H9 (cell line): ENCODE data around the gene TSHZ1. TPM values are rescaled to one million over a fixed set of nuclear protein-coding genes. Genes with fewer than 3 reads are reported as not detected.

Experiments used
- DNase-seq: peaks from one replicate; pipeline ENCODE4 v3.0.0-alpha.2; 2017
- H2AFZ ChIP-seq: one replicate; pipeline ENCODE4 v1.6.1; 2013; ENCODE audit warnings: mild to moderate bottlenecking, low read length, control low read depth, moderate library complexity
- H2AK5ac ChIP-seq: 2 replicates; pipeline ENCODE4 v1.6.1; 2013; ENCODE audit warnings: low read length, control low read depth, mixed read lengths; ENCODE audit not compliant: insufficient read length
- H2BK120ac ChIP-seq: one replicate; pipeline ENCODE4 v1.6.1; 2013; ENCODE audit warnings: low read depth, mild to moderate bottlenecking, low read length, control low read depth, inconsistent platforms; ENCODE audit not compliant: poor library complexity, severe bottlenecking
- H2BK12ac ChIP-seq: 2 replicates; pipeline ENCODE4 v1.6.1; 2013; ENCODE audit warnings: low read length, control low read depth, mixed read lengths, low read depth; ENCODE audit not compliant: insufficient read length
- H2BK15ac ChIP-seq: 2 replicates; pipeline ENCODE4 v1.6.1; 2013; ENCODE audit warnings: low read depth, low read length, control low read depth
- H2BK20ac ChIP-seq: one replicate; pipeline ENCODE4 v1.6.1; 2013; ENCODE audit warnings: low read depth, mild to moderate bottlenecking, low read length, control low read depth, inconsistent platforms; ENCODE audit not compliant: poor library complexity, severe bottlenecking
- H2BK5ac ChIP-seq: 2 replicates; pipeline ENCODE4 v1.6.1; 2013; ENCODE audit warnings: low read length, control low read depth, mixed read lengths; ENCODE audit not compliant: insufficient read length
- H3K14ac ChIP-seq: 2 replicates; pipeline ENCODE4 v1.6.1; 2013; ENCODE audit warnings: low read length, control low read depth; ENCODE audit not compliant: insufficient read depth
- H3K18ac ChIP-seq: 2 replicates; pipeline ENCODE4 v1.6.1; 2013; ENCODE audit warnings: low read depth, mild to moderate bottlenecking, mixed read lengths, low read length, control low read depth; ENCODE audit not compliant: insufficient read length
- H3K23ac ChIP-seq: 2 replicates; pipeline ENCODE4 v1.6.1; 2013; ENCODE audit warnings: low read length, control low read depth, mixed read lengths, low read depth; ENCODE audit not compliant: insufficient read length
- H3K23me2 ChIP-seq: 2 replicates; pipeline ENCODE4 v1.6.1; 2013; ENCODE audit warnings: low read depth, mild to moderate bottlenecking, mixed read lengths, low read length, control low read depth; ENCODE audit not compliant: insufficient read length, poor library complexity, severe bottlenecking
- H3K27ac ChIP-seq: 2 replicates; pipeline ENCODE4 v1.5.1; 2013; ENCODE audit warnings: low read length, control low read depth, mixed read lengths, low read depth; ENCODE audit not compliant: insufficient read length
- H3K27me3 ChIP-seq: 2 replicates; pipeline ENCODE4 v1.6.1; 2013; ENCODE audit warnings: low read length, control low read depth, inconsistent platforms; ENCODE audit not compliant: insufficient read depth
- H3K4ac ChIP-seq: 2 replicates; pipeline ENCODE4 v1.6.1; 2013; ENCODE audit warnings: low read depth, mild to moderate bottlenecking, control low read depth, inconsistent platforms, low read length, moderate library complexity
- H3K4me1 ChIP-seq: 2 replicates; pipeline ENCODE4 v1.6.1; 2013; ENCODE audit warnings: low read length, control low read depth, inconsistent platforms; ENCODE audit not compliant: insufficient read depth
- H3K4me2 ChIP-seq: 2 replicates; pipeline ENCODE4 v1.6.1; 2013; ENCODE audit warnings: low read length, control low read depth, mixed read lengths; ENCODE audit not compliant: insufficient read length, insufficient read depth
- H3K56ac ChIP-seq: 2 replicates; pipeline ENCODE4 v1.6.1; 2013; ENCODE audit warnings: low read depth, mild to moderate bottlenecking, mixed read lengths, low read length, control low read depth; ENCODE audit not compliant: insufficient read length
- H3K79me1 ChIP-seq: 2 replicates; pipeline ENCODE4 v1.6.1; 2013; ENCODE audit warnings: low read depth, mild to moderate bottlenecking, moderate library complexity, low read length, control low read depth, inconsistent platforms; ENCODE audit not compliant: insufficient read depth, poor library complexity, severe bottlenecking
- H3K79me2 ChIP-seq: 2 replicates; pipeline ENCODE4 v1.6.1; 2013; ENCODE audit warnings: low read length, control low read depth, inconsistent platforms; ENCODE audit not compliant: insufficient read depth
- H3K9ac ChIP-seq: 2 replicates; pipeline ENCODE4 v1.6.1; 2013; ENCODE audit warnings: low read length, control low read depth, mixed read lengths; ENCODE audit not compliant: insufficient read length; ENCODE audit errors: extremely low read depth
- H3K9me3 ChIP-seq: one replicate; pipeline ENCODE4 v1.6.1; 2013; ENCODE audit warnings: low read depth, low read length, inconsistent platforms; ENCODE audit not compliant: control insufficient read depth
- H3T11ph ChIP-seq: one replicate; pipeline ENCODE4 v1.6.1; 2013; ENCODE audit warnings: mild to moderate bottlenecking, low read length, control low read depth, inconsistent platforms
- H4K20me1 ChIP-seq: one replicate; pipeline ENCODE4 v1.6.1; 2013; ENCODE audit not compliant: control insufficient read depth, insufficient read length, insufficient read depth
- H4K5ac ChIP-seq: 2 replicates; pipeline ENCODE4 v1.6.1; 2013; ENCODE audit warnings: low read depth, mild to moderate bottlenecking, mixed read lengths, low read length, control low read depth; ENCODE audit not compliant: insufficient read length
- H4K8ac ChIP-seq: replicated peaks from 2 replicates; pipeline ENCODE4 v1.6.1; 2013; ENCODE audit warnings: low read length, control low read depth, mixed read lengths, low read depth; ENCODE audit not compliant: insufficient read length
- H4K91ac ChIP-seq: 2 replicates; pipeline ENCODE4 v1.6.1; 2013; ENCODE audit warnings: low read depth, mild to moderate bottlenecking, moderate library complexity, mixed read lengths, low read length, control low read depth; ENCODE audit not compliant: insufficient read length
- H3K27ac Mint-ChIP-seq, 3 experiments: 2 replicates in 2 of 3; 3 replicates in 1 of 3; pipeline ENCODE4 v1.8.0; 2020 to 2021; ENCODE audit warnings: mixed read lengths in 3 of 3, mild to moderate bottlenecking in 1 of 3, moderate library complexity in 1 of 3
- H3K27me3 Mint-ChIP-seq: 2 replicates; pipeline ENCODE4 v1.8.0; 2021; ENCODE audit warnings: low read depth, mild to moderate bottlenecking, moderate library complexity, mixed read lengths
- H3K36me3 Mint-ChIP-seq, 3 experiments: 2 replicates in 2 of 3; 3 replicates in 1 of 3; pipeline ENCODE4 v1.8.0; 2020 to 2021; ENCODE audit warnings: low read depth in 3 of 3, mixed read lengths in 3 of 3; ENCODE audit not compliant: insufficient read depth in 1 of 3
- H3K4me1 Mint-ChIP-seq, 2 experiments: 2 replicates each; pipeline ENCODE4 v1.8.0; 2020; ENCODE audit warnings: mixed read lengths in 2 of 2
- H3K4me3 Mint-ChIP-seq, 2 experiments: 2 replicates in 1 of 2; 3 replicates in 1 of 2; pipeline ENCODE4 v1.8.0; 2020 to 2021; ENCODE audit warnings: mild to moderate bottlenecking in 2 of 2, mixed read lengths in 2 of 2, moderate library complexity in 1 of 2
- H3K9me3 Mint-ChIP-seq, 2 experiments: 2 replicates in 1 of 2; 3 replicates in 1 of 2; pipeline ENCODE4 v1.8.0; 2020; ENCODE audit warnings: mild to moderate bottlenecking in 2 of 2, mixed read lengths in 2 of 2, moderate library complexity in 1 of 2
- CTCF ChIP-seq: fragments of 200-600 bp; sonication (generic); conservative IDR thresholded peaks from 3 replicates; pipeline ENCODE4 v1.8.0; 2021; ENCODE audit warnings: antibody characterized with exemption, mild to moderate bottlenecking
- WGBS: extraction: QIAGEN DNeasy Blood & Tissue Kit; methylation state at CpG from one replicate; pipeline ENCODE4 v1.1.7; 2013; ENCODE audit warnings: missing lambda C conversion rate, low lambda C conversion rate, mixed read lengths; ENCODE audit not compliant: insufficient read length; ENCODE audit errors: extremely low coverage; 5-methylcytosine and 5-hydroxymethylcytosine counted together
- total RNA-seq: library from RNA; stranded (reverse); gene quantifications from 2 replicates; pipeline ENCODE4 v1.2.1, GENCODE V29; 2021

TSHZ1 gene
- total RNA-seq, 1 experiment from 2014 or later: 0.15 TPM

GRCh38 chr18:75289761-75290160 lies 79.2 kb downstream of the TSHZ1 start:
- Histone ChIP-seq H2AK5ac (no peak overlapping the region), H3K23ac (no peak overlapping the region)

More at GRCh38 chr18:75289761-75290160, 79.2 kb downstream of the TSHZ1 start:
- Mint-ChIP-seq H3K27me3 (peaks cover 3% of the 10 kb centered on the region; the same call in 1 of the 2 replicates), H3K4me1 (peaks cover 3 to 11% of the 10 kb centered on the region in 2 experiments; a peak in 3 of 4 replicates), H3K27ac (no peak overlapping the region), H3K4me3 (no peak overlapping the region), H3K9me3 (no peaks in the 10 kb centered on the region; a peak in 1 of 5 replicates), H3K36me3 (no peaks in the 10 kb centered on the region)
- no peak for DNase-seq
- H3K27ac ChIP-seq: no peak overlapping the region
- no peak overlapping the region for H2BK15ac ChIP-seq
- H2BK12ac ChIP-seq: no peak overlapping the region
- no peaks in the 10 kb centered on the region for H3K79me1 ChIP-seq
- H2BK120ac ChIP-seq: no peak overlapping the region
- no peak overlapping the region for H2AFZ ChIP-seq
- no peaks in the 10 kb centered on the region for H3K79me2 ChIP-seq
- no CpG with 5 or more reads among the region's 4 CpGs for WGBS
- H3T11ph ChIP-seq: no peak overlapping the region
- no peak overlapping the region for H3K4me2 ChIP-seq
- H4K20me1 ChIP-seq: no peaks in the 10 kb centered on the region
- H4K91ac ChIP-seq: no peak overlapping the region
- H3K56ac ChIP-seq: no peak overlapping the region
- H3K27me3 ChIP-seq: no peaks in the 10 kb centered on the region
- H2BK5ac ChIP-seq: no peak overlapping the region
- no peaks in the 10 kb centered on the region for H3K4me1 ChIP-seq
- TF ChIP-seq CTCF: no peak
- H3K18ac ChIP-seq: no peak overlapping the region
- H3K4ac ChIP-seq: no peak overlapping the region
- no peak overlapping the region for H4K8ac ChIP-seq
- no peak overlapping the region for H2BK20ac ChIP-seq
- H3K14ac ChIP-seq: no peak overlapping the region
- H3K9me3 ChIP-seq: no peaks in the 10 kb centered on the region
- no peak overlapping the region for H3K9ac ChIP-seq
- no peaks in the 10 kb centered on the region for H3K23me2 ChIP-seq
- H4K5ac ChIP-seq: no peak overlapping the region
